DOHH2 (cell line): Measurements from ENCODE around the gene CMSS1.

Experiments
- EZH2phosphoT487 ChIP-seq: fragments of 200-600 bp; sonication (generic); IDR thresholded peaks from 2 replicates; pipeline ENCODE4 v1.6.1; 2017; ENCODE audit warnings: borderline replicate concordance, mild to moderate bottlenecking, antibody characterized with exemption, low read length, moderate library complexity, mixed read lengths
- TF ChIP-seq, protein P1 (sequence below): fragments of 200-600 bp; sonication (generic); IDR thresholded peaks from one replicate; pipeline ENCODE4 v1.5.1; 2014; ENCODE audit warnings: antibody characterized with exemption, mild to moderate bottlenecking, low read depth, low read length; ENCODE audit not compliant: poor library complexity, severe bottlenecking

- TF ChIP-seq, protein P1, sequence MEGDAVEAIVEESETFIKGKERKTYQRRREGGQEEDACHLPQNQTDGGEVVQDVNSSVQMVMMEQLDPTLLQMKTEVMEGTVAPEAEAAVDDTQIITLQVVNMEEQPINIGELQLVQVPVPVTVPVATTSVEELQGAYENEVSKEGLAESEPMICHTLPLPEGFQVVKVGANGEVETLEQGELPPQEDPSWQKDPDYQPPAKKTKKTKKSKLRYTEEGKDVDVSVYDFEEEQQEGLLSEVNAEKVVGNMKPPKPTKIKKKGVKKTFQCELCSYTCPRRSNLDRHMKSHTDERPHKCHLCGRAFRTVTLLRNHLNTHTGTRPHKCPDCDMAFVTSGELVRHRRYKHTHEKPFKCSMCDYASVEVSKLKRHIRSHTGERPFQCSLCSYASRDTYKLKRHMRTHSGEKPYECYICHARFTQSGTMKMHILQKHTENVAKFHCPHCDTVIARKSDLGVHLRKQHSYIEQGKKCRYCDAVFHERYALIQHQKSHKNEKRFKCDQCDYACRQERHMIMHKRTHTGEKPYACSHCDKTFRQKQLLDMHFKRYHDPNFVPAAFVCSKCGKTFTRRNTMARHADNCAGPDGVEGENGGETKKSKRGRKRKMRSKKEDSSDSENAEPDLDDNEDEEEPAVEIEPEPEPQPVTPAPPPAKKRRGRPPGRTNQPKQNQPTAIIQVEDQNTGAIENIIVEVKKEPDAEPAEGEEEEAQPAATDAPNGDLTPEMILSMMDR: no peak
- no peak for TF ChIP-seq EZH2phosphoT487
Observed at GRCh38 chr3:100079328-100079727, 261.7 kb downstream of the CMSS1 start.
